ENCODE results near the gene GABRR2. TPM values are rescaled to one million over a fixed set of nuclear protein-coding genes. Genes with fewer than 3 reads are reported as not detected.

The GABRR2 gene
- total RNA-seq, 3 donors from 2014 or later (not counting 1 experiment from before 2014, with no cell fraction given), result 0.57 to 2.2 (median 1.0) TPM

Other genes starting within 250 kb of the GABRR2 start
- gene PNRC1, start 234.5 kb downstream of the GABRR2 start, total RNA-seq, result 100 to 1,000 TPM; 695 to 970 (median 712) TPM
- gene SRSF12, start 197.2 kb downstream of the GABRR2 start, total RNA-seq, result under 1 TPM; 0.07 to 0.45 (median 0.45) TPM
- gene PM20D2, start 169.2 kb downstream of the GABRR2 start, total RNA-seq, result 1 to 10 TPM; 4.0 to 6.1 (median 4.9) TPM
- under 1 TPM in 1 of 3 donors, not detected in 2; 0.07 TPM for gene GABRR1, start 97.9 kb downstream of the GABRR2 start, total RNA-seq
- 10 to 100 TPM; 34.1 to 58.1 (median 45.9) TPM for gene UBE2J1, start 37.4 kb upstream of the GABRR2 start, total RNA-seq
- 1 to 10 TPM in 2 of 3 donors, under 1 TPM in 1; 0.43 to 4.4 (median 1.8) TPM for gene RRAGD, start 97.0 kb upstream of the GABRR2 start, total RNA-seq
- 1 to 10 TPM; 4.5 to 9.0 (median 4.6) TPM for gene ANKRD6, start 117.9 kb upstream of the GABRR2 start, total RNA-seq

All from natural killer cell (primary cell).